Mononuclear cell (primary cell): ENCODE measurements around the gene SLC7A6OS. TPM values are rescaled to one million over a fixed set of nuclear protein-coding genes. Genes with fewer than 3 reads are reported as not detected.

Source experiments
- H3K27me3 ChIP-seq: 2 replicates; pipeline ENCODE4 v1.6.0; 2011; ENCODE audit warnings: low read length, control low read depth; ENCODE audit not compliant: insufficient read depth
- H3K4me1 ChIP-seq: 2 replicates; pipeline ENCODE4 v1.5.1; 2011; ENCODE audit warnings: mild to moderate bottlenecking, low read length, control low read depth; ENCODE audit not compliant: insufficient read depth
- H3K4me3 ChIP-seq: 2 replicates; pipeline ENCODE4 v1.5.1; 2011; ENCODE audit warnings: mild to moderate bottlenecking, low read length, moderate library complexity
- H3K9me3 ChIP-seq: 2 replicates; pipeline ENCODE4 v1.5.1; 2011; ENCODE audit warnings: low read depth, mild to moderate bottlenecking, control low read depth, low read length
- total RNA-seq: library from RNA; depleted of rRNA; stranded (reverse); fragments of >200 nt; gene quantifications from one replicate; pipeline ENCODE4 v1.2.3, GENCODE V29; 2012

Gene SLC7A6OS
- total RNA-seq, 1 donor: 32.3 TPM

DNA sequence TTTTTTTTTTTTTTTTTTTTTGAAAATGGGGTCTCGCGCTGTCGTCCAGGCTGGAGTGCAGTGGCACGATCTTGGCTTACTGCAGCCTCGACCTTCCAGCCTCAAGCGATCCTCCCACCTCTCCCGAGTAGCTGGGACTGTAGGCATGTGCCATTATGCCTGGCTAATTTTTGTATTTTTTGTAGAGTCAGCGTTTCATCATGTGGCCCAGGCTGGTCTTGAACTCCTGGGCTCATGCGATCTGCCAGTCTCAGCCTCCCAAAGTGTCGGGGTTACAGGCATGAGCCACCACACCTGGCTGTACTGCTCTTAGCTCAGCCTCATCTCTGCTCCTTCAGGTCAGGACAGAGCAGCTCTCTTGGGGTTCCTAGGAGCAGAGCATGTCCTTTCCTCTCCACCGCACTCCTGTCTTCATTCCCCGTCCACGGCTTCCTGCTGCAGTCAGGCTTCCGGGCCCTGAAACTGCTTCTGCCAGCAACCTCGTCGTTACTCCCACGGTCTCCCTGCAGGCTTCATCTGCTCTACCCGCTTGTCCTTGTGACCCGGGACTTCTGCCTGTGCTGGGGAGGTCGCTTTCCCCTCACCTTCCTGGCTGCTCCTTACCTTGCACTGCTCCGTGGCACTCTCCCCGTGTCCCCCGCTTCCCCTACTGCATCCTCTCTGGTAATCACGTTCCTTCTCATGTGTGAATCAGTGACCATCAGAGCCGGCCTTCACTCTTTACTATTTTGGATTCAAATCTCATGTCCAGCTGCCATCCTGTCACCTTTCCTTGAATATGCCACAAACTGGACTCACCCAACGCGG, 38.1 kb upstream of the SLC7A6OS start:
- Histone ChIP-seq H3K4me3 (no peak overlapping the region), H3K4me1 (no peaks in the 10 kb centered on the region)

DNA sequence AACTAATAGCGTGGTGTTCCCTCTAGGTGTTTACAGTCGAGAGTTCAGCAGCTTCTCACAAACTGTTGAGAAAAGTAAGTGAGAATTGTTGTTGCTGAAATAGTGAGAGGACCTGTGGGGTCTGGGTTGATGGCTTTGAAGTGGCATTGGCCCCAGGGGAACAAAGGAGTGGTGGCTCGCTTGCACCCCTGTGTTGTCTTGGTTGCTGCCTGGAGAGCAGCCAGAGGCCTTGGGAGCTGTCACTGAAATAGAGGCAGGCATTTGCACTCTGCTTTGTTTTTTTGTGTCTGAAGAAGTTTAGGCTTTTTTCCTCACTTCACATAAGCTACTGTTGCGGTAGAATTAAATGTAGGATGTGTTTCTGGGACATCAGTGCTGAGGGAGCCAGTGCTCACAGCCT, 36.9 kb upstream of the SLC7A6OS start:
- Histone ChIP-seq H3K4me3 (no peak overlapping the region), H3K9me3 (no peaks in the 10 kb centered on the region), H3K4me1 (no peaks in the 10 kb centered on the region), H3K27me3 (no peaks in the 10 kb centered on the region)

More for the DNA sequence above, 38.1 kb upstream of the SLC7A6OS start:
- Histone ChIP-seq H3K27me3 (no peaks in the 10 kb centered on the region), H3K9me3 (no peaks in the 10 kb centered on the region)

DNA sequence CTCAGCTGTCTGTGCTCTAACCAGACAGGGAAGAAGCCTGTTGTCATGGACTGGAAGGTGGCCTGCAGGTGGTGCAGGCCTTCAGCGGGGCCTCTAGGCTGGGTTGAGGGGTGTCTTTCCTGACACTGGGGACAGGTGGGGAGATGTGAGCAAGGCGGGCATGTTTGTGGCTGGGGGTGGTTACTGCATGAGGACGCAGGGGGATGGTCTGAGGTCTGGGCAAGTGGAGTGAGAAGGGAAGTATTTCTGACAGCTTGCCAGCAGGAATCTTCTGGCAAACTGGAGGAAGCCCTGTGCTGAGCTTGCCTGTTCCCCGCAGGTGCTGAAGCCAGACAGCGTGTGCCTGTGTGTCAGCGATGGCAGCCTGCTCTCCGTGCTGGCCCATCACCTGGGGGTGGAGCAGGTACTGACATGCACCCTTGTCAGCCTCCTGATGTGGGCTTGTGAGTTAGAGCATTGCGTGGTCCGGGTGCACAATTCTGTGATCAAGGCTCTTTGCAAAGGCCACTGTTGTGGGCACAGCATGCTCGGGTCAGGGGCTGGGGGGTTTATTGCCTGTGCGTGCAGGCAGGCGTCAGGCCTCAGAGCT, 36.2 kb upstream of the SLC7A6OS start:
- Histone ChIP-seq H3K27me3 (no peaks in the 10 kb centered on the region), H3K9me3 (no peaks in the 10 kb centered on the region), H3K4me1 (no peaks in the 10 kb centered on the region), H3K4me3 (no peak overlapping the region)

DNA sequence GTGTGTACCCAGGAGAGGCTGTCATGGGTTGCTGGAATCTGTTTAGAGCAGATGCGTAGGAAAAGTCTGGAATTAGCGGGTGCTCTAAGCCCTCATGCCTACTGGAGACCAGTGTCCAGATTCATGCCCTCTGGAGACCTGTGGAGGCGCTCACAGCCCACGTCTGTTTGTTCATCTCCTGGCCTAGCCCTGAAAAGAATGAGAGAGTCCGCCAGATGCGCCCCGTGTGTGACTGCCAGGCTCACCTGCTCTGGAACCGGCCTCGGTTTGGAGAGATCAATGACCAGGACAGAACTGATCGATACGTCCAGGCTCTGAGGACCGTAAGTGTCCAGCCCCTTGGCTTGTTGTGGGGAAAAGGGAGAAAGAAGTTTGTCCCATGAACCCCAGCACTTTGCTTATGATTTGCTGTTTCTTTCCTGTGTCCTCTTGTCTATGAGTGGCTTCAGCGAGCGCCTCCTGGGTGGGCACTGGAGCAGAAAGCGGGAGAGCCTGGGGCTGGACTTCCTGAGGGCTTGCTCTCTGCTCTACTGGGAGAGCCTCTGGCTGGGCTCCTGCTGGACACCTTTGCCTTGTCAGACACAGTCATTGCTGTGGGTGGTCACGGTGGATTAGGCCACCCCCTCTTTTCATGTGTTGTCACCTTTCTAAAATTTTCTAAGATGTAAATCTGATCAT, 35.4 kb upstream of the SLC7A6OS start:
- Histone ChIP-seq H3K9me3 (no peaks in the 10 kb centered on the region), H3K4me3 (no peak overlapping the region), H3K27me3 (no peaks in the 10 kb centered on the region), H3K4me1 (no peaks in the 10 kb centered on the region)

DNA sequence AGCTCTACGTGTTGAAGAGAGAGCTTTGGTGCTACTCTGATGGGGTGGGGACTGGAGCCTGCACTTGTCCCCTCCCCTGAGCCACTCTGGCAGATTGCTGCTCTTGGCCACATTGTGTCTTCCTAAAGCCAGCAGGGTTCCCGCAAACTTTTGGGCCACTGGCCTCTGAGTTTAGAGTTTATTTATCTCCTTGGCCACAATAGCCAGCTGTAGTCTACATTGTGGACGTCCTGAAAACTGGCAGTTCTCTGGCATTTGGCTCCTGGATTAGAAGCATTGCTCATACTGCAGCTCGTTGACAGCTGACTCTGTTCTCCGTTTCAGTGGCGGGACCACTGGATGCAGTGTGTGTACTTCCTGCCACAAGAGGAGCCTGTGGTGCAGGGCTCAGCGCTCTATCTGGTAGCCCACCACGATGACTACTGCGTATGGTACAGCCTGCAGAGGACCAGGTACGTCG, 34.6 kb upstream of the SLC7A6OS start:
- Histone ChIP-seq H3K4me3 (no peak overlapping the region), H3K9me3 (no peaks in the 10 kb centered on the region), H3K27me3 (no peaks in the 10 kb centered on the region), H3K4me1 (no peaks in the 10 kb centered on the region)

DNA sequence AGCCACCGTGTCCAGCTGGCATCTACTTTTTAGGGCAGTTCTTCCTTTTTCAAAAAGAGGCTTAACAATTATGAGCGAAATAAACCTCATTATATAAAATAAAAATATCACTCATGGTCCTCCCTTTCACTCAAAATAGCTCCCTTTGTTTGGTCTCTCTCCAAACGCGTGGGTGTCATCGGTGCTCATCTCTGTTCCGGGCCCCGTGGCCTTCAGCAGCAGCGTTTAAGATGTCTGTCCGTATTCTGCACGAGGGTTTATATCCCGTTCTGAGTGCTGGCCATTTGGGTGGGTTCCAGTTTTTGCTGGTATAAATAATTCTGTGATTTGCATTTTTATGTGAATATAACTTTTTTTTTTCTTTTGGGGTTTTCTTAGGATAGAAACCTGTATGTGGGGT, 33.5 kb upstream of the SLC7A6OS start:
- no peaks in the 10 kb centered on the region for H3K9me3 ChIP-seq
- H3K4me1 ChIP-seq: no peaks in the 10 kb centered on the region
- no peaks in the 10 kb centered on the region for H3K27me3 ChIP-seq
- no peak overlapping the region for H3K4me3 ChIP-seq

DNA sequence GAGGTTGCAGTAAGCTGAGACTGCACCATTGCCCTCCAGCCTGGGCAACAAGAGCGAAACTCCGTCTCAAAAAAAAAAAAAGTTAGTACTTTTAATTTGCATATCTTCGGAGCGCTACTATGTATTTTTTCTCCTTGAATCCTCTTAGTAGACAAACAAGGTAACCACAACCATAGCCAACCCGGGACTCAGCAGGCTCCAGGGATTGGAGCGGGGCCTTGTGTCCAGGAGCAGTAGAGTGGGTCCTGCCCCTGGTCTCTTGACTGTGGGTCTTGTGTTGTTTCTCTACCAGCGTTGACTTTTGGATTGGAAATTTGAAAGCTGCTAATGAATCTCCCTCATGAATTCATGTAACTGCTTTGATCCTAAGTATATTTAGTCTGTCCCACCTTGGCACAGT, 32.4 kb upstream of the SLC7A6OS start:
- H3K27me3 ChIP-seq: no peaks in the 10 kb centered on the region
- no peaks in the 10 kb centered on the region for H3K4me1 ChIP-seq
- H3K9me3 ChIP-seq: no peaks in the 10 kb centered on the region
- H3K4me3 ChIP-seq: no peak overlapping the region

DNA sequence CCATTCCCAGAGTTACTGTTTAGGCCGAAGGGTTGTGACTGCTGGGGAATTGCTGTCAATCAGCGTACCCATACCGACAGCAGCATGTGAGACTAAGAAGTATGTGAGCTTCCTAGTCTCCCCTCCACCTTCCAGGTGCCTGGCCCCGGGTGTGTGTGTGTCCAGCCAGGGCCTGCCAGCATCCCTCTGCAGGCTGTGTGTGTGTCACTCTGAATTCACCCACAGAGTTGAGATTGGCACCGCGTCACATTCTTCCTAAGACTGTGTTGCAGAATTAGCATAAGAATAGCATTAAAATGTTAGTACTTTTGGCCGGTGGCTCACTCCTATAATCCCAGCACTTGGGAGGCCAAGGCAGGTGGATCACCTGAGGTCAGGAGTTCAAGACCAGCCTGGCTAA, 31.9 kb upstream of the SLC7A6OS start:
- Histone ChIP-seq H3K27me3 (no peaks in the 10 kb centered on the region), H3K9me3 (no peaks in the 10 kb centered on the region), H3K4me1 (no peaks in the 10 kb centered on the region), H3K4me3 (no peak overlapping the region)

DNA sequence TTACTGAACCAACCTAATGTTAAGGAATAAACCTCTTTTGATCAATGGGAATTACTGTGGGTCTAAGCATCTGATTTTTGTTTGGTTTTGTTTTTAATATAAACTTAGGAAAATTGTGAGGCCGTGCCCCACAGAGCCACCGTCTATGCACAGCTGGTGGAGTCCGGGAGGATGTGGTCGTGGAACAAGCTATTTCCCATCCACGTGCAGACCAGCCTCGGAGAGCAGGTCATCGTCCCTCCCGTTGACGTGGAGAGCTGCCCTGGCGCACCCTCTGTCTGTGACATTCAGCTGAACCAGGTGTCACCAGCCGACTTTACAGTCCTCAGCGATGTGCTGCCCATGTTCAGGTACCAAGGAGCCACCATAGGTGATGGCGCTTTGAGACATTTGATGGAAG, 28.5 kb upstream of the SLC7A6OS start:
- Histone ChIP-seq H3K27me3 (no peaks in the 10 kb centered on the region), H3K9me3 (no peaks in the 10 kb centered on the region), H3K4me1 (no peaks in the 10 kb centered on the region), H3K4me3 (no peak overlapping the region)

DNA sequence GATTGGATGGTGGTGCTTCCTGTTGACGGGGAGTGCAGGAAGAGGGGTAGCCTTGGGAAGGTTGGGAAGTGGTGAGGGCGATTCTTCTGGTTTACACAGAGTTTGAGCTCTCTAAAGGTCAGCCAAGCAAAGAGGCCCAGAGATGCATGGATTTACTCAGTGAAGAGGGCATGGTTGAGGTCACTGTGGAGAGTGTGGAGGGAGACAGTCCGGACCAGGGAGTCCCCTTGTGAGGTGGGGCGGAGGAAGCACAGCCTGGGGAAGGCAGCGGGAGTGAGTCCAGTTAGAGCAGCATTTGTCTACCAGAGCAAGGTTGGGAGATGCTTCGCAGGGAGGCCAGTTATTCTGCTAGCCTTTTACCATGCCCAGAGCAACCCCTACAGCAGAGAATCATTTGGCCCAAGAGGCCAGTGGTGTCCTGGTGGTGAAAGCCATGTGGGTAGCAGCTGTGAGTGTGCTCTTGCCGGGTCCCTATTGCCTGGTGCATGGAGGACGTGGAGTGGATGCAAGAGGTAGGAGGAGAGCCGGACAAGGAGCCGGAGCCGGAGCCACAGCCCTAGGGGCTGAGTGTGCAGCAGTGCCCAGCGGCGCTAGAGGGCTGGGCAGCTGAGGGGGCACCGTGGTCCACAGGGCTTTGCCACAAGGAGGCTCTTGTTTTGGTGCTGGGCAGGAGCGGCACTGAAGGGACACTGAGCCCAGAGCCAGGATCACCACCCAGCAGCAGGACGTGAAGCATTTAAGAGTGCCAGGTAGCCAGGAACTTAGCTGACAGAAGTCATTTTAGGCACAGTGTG, 27.8 kb upstream of the SLC7A6OS start:
- Histone ChIP-seq H3K27me3 (no peaks in the 10 kb centered on the region), H3K4me1 (peaks cover 1% of the 10 kb centered on the region), H3K9me3 (no peaks in the 10 kb centered on the region), H3K4me3 (no peak overlapping the region)

DNA sequence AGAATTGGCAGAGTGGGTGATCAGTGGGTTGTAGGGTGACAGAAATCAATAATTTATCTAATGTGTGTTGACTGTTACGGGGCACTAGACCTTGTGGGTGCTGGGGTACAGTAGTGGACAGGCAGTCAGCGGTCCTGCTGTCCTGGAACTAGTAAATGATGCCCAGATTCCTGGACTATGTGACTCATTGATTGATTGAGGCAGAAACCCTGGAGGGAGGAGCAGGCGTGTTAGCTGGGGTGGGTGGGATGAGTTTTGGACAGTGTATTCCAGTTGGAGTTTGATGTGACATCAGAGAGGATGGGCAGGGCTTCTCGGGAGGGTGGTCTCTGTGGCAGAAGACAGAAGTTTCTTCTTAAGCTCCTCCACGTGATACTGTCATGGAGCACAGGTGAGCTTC, 24.4 kb upstream of the SLC7A6OS start:
- Histone ChIP-seq H3K9me3 (no peaks in the 10 kb centered on the region), H3K4me1 (peaks cover 22% of the 10 kb centered on the region), H3K27me3 (no peaks in the 10 kb centered on the region), H3K4me3 (no peak overlapping the region)

DNA sequence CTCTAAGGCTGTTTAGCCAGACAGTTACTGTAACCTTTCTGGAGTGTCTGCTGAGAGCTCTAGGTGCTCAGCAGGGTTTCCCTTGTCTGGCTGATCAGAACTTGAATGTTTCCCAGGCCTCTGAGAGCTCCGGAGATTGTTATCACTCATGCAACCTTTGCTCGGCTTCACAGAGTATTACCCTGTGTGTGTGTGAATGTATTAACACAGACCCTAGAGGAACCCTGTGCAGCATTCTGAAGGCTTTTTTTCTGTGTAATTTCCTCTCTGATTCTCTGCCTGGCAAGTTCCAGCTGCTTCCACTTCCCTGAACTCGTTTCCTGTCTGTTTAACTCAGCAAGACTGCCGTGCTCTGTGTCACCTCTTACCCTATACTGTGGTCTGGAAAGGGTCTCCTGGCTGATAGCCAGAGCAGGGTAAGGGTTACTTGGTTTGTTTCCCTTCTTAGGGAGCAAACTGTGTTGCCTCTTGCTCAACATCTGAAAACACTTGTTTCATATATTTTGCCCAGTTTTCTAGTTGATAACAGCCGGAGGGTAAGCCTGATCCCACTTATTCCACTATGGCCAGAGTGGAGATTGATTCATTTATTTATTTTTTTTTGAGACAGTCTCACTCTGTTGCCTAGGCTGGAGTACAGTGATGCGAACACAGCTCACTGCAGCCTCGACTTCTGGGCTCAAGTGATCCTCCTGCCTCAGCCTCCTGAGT, 21.8 kb upstream of the SLC7A6OS start:
- H3K9me3 ChIP-seq: no peaks in the 10 kb centered on the region
- peaks cover 25% of the 10 kb centered on the region for H3K4me1 ChIP-seq
- no peak overlapping the region for H3K4me3 ChIP-seq
- no peaks in the 10 kb centered on the region for H3K27me3 ChIP-seq

DNA sequence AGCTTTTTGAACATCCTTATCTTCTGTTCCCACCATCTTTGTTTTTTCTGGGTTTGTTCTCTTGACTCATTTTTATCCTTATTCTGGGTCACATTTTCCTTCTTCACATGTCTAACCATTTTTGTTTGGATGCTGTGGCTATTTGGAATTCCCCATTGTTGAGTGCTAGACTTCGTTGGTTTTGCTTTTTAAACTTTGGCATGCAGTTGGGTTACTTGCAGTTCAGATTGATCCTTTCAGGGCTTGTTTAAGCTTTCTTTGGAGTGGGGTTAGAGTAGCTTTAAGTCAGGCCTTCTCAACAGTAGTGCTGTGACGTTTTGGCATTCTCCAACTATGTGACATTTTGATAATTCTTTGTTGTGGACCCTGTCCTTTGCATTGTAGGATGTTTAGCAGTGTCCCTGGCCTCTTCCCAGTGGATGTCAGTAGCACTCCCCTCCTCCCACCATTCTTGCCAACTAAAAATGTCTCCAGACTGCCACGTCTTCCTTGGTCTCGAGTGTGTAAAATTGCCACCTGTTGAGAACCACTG, 21.2 kb upstream of the SLC7A6OS start:
- Histone ChIP-seq H3K4me1 (peaks cover 25% of the 10 kb centered on the region), H3K4me3 (no peak overlapping the region), H3K27me3 (no peaks in the 10 kb centered on the region), H3K9me3 (no peaks in the 10 kb centered on the region)

DNA sequence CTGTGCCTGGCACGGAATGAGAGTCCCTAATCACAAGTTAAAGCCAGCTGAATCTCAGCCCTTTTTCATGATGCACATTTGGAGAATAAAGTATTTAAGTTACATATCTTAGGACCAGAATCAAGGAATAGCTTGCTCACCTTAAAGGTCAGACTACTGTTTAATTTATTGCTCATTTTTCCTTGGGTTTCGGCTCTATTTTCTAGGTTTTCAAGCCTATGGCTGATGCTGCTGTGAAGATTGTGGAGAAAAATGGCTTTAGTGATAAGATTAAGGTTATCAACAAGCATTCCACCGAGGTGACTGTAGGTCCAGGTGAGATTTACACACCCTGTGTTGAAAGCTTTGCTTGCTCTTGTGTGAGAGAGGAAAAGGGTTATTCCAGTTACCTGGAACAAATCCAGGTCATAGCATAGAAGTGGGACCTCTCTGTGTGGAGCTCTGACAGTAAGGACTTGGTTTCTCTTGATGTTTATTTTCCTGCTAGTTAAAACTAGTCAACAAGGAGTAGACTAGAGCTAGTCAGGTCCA, 18.2 kb upstream of the SLC7A6OS start:
- Histone ChIP-seq H3K4me3 (no peak overlapping the region), H3K4me1 (peaks cover 25% of the 10 kb centered on the region), H3K9me3 (no peaks in the 10 kb centered on the region), H3K27me3 (no peaks in the 10 kb centered on the region)
